ENCODE data around the gene IRAK4. TPM values are rescaled to one million over a fixed set of nuclear protein-coding genes. Genes with fewer than 3 reads are reported as not detected.

IRAK4 gene
- total RNA-seq, 1 donor from 2014 or later: 23.6 TPM

DNA sequence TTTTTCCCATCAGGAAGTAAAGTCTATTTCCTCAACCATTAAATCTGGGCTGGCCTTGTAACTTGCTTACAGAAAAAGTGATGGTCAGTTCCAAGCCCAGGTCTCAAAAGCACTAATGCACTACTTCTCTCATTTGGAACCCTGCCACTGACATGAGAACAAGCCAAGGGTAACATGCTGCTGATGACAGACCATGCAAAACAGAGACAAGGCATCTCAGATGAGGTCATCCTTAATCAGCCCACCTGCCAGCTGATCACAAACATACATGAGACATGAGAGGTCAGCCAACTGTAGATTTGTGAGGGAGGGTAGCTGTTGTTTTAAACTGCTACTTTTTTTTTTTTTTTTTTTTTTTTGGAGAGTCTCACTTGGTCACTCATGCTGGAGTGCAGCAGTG is 31.2 kb downstream of the IRAK4 start:
- Histone ChIP-seq H4K20me1 (ENCODE audit: low read depth) (no peaks in the 10 kb centered on the region), H3K79me2 (ENCODE audit: low read depth) (no peaks in the 10 kb centered on the region), H3F3A (ENCODE audit: low read depth) (no peaks in the 10 kb centered on the region), H3K36me3 (peaks cover 4% of the 10 kb centered on the region), H3K27me3 (no peaks in the 10 kb centered on the region), H3K4me2 (no peak overlapping the region), H3K9ac (no peak overlapping the region), H3K9me3 (ENCODE audit: low read depth) (no peaks in the 10 kb centered on the region), H2AFZ (replicated peaks) (no peak overlapping the region), H3K27ac (no peak overlapping the region), H3K4me1 (no peaks in the 10 kb centered on the region), H3K4me3 (no peak overlapping the region)
- H3K36me3 Mint-ChIP-seq: peaks cover 4% of the 10 kb centered on the region
- DNase-seq (ENCODE audit: low spot score): no peak
- TF ChIP-seq EZH2phosphoT487 (IDR thresholded peaks at IDR 0.05) (no peak), EZH2 (IDR thresholded peaks at IDR 0.05) (no peak)
- TF ChIP-seq, protein P1, sequence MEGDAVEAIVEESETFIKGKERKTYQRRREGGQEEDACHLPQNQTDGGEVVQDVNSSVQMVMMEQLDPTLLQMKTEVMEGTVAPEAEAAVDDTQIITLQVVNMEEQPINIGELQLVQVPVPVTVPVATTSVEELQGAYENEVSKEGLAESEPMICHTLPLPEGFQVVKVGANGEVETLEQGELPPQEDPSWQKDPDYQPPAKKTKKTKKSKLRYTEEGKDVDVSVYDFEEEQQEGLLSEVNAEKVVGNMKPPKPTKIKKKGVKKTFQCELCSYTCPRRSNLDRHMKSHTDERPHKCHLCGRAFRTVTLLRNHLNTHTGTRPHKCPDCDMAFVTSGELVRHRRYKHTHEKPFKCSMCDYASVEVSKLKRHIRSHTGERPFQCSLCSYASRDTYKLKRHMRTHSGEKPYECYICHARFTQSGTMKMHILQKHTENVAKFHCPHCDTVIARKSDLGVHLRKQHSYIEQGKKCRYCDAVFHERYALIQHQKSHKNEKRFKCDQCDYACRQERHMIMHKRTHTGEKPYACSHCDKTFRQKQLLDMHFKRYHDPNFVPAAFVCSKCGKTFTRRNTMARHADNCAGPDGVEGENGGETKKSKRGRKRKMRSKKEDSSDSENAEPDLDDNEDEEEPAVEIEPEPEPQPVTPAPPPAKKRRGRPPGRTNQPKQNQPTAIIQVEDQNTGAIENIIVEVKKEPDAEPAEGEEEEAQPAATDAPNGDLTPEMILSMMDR (IDR thresholded peaks at IDR 0.05): no peak
- H3K27me3 Mint-ChIP-seq (ENCODE audit: insufficient read depth, low read depth): peaks cover 3% of the 10 kb centered on the region
- H3K9me3 Mint-ChIP-seq: no peaks in the 10 kb centered on the region
- H3K4me3 Mint-ChIP-seq: no peak overlapping the region
- no peaks in the 10 kb centered on the region for H3K4me1 Mint-ChIP-seq
- no peak overlapping the region for H3K27ac Mint-ChIP-seq

DNA sequence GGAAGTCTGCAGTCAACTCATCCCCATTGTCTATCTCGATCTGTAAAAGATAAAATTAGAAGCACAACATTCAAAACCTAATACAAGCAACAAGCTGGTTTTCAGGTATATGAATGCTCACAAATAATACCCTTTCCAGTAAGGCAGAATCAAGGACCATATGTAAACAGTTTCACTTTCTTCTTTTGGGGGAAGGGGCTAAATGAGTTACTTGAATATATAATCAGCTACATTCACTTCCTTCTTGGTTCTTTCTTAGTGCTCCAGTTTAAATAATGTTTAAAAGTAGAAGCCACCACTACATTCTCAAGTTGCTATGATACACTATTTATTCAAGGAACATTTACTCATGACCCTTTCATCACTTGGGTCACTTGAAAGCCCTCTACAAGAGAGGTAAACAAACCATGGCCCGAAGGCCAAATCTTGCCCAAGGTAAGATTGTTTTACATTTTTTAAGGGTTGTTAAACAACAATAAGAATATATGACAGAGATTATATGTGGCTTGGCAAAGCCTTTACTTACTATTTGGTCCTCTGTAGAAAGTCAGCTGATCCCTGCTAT is 37.0 kb downstream of the IRAK4 start:
- DNase-seq (ENCODE audit: low spot score): no peak
- H3K9me3 ChIP-seq (ENCODE audit: low read depth): no peaks in the 10 kb centered on the region
- Mint-ChIP-seq H3K4me3 (no peak overlapping the region), H3K27me3 (ENCODE audit: insufficient read depth, low read depth) (peaks cover 2% of the 10 kb centered on the region), H3K9me3 (no peaks in the 10 kb centered on the region), H3K4me1 (no peaks in the 10 kb centered on the region), H3K36me3 (peaks cover 20% of the 10 kb centered on the region), H3K27ac (no peak overlapping the region)
- H3K9ac ChIP-seq: no peak overlapping the region
- peaks cover 43% of the 10 kb centered on the region for H3K36me3 ChIP-seq
- TF ChIP-seq, protein P1 (IDR thresholded peaks at IDR 0.05): no peak
- no peak for TF ChIP-seq EZH2phosphoT487 (IDR thresholded peaks at IDR 0.05)
- TF ChIP-seq EZH2 (IDR thresholded peaks at IDR 0.05): no peak
- no peak overlapping the region for H3K4me2 ChIP-seq
- no peaks in the 10 kb centered on the region for H3K27me3 ChIP-seq
- H2AFZ ChIP-seq (replicated peaks): no peak overlapping the region
- no peak overlapping the region for H3K4me3 ChIP-seq
- H3K27ac ChIP-seq: no peak overlapping the region
- H3K4me1 ChIP-seq: no peaks in the 10 kb centered on the region
- no peaks in the 10 kb centered on the region for H3K79me2 ChIP-seq (ENCODE audit: low read depth)
- H4K20me1 ChIP-seq (ENCODE audit: low read depth): no peaks in the 10 kb centered on the region
- H3F3A ChIP-seq (ENCODE audit: low read depth): no peaks in the 10 kb centered on the region

DNA sequence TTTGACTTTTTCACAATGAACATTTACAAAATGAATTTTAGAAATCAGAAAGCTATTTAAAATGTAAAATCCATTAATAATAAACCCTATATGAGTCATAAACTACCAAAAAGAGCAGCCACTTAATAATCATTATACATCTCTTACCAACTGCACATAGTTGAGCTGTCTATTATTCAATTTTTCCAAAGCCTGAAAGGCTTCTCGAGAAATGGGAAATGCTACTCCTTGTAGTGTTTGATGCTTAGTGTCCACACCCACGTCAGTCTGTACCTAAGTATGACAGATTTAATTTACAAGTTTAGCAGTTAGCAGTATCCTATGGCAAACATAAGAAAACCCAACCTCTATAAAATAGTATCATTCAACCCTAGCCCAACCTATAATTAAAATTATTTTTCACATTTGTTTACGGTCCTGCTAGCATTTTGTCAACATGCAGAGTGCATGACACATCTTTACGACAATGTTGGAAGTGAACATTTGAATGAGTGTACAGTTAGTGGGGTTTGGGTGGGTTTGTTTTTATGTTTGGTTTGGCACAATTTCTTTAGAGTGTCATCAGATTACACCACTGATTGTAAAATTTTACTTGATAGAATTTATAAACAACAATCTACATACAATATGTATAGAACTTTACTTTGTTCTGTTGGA is 38.9 kb downstream of the IRAK4 start:
- H3K4me2 ChIP-seq: no peak overlapping the region
- peaks cover 2% of the 10 kb centered on the region for H3K79me2 ChIP-seq (ENCODE audit: low read depth)
- Mint-ChIP-seq H3K4me1 (no peaks in the 10 kb centered on the region), H3K36me3 (peaks cover 21% of the 10 kb centered on the region), H3K27me3 (ENCODE audit: insufficient read depth, low read depth) (no peaks in the 10 kb centered on the region), H3K27ac (no peak overlapping the region), H3K4me3 (no peak overlapping the region), H3K9me3 (no peaks in the 10 kb centered on the region)
- no peaks in the 10 kb centered on the region for H3K27me3 ChIP-seq
- no peak overlapping the region for H3K4me3 ChIP-seq
- no peaks in the 10 kb centered on the region for H3K4me1 ChIP-seq
- no peaks in the 10 kb centered on the region for H3F3A ChIP-seq (ENCODE audit: low read depth)
- no peak overlapping the region for H2AFZ ChIP-seq (replicated peaks)
- no peak overlapping the region for H3K9ac ChIP-seq
- H3K27ac ChIP-seq: no peak overlapping the region
- no peak for DNase-seq (ENCODE audit: low spot score)
- no peaks in the 10 kb centered on the region for H4K20me1 ChIP-seq (ENCODE audit: low read depth)
- TF ChIP-seq EZH2phosphoT487 (IDR thresholded peaks at IDR 0.05) (no peak), EZH2 (IDR thresholded peaks at IDR 0.05) (no peak)
- TF ChIP-seq, protein P1 (IDR thresholded peaks at IDR 0.05): no peak
- no peaks in the 10 kb centered on the region for H3K9me3 ChIP-seq (ENCODE audit: low read depth)
- peaks cover 51% of the 10 kb centered on the region for H3K36me3 ChIP-seq

Data from neural progenitor cell (in vitro differentiated cells).